K562 (cell line): Measurements from ENCODE around the gene SLC7A9. TPM values are rescaled to one million over a fixed set of nuclear protein-coding genes. Genes with fewer than 3 reads are reported as not detected.

ENCODE experiments used
- ATAC-seq: fragments of 200-7000 bp; cut with Tn5 transposase; 3 replicates; pipeline ENCODE4 v1.9.1; 2020; ENCODE audit warnings: moderate library complexity
- BruUV-seq: library from RNA; stranded (reverse); fragments of 400-500 nt; replicated peaks from 2 replicates; lab custom pipeline; 2021; lab: Mats Ljungman, UMichigan
- CTCF ChIA-PET: fragments of 300-600 bp; formaldehyde crosslinking; extraction: SDS; loops from one replicate; lab custom pipeline; 2021; ENCODE audit warnings: low intra/inter-chr PET ratio; lab: Yijun Ruan, JAX
- POLR2A ChIA-PET: fragments of 300-600, 350-650 bp; sonication (Branson Sonifier 250); formaldehyde crosslinking; extraction: SDS; loops from one replicate; lab custom pipeline; 2021; ENCODE audit warnings: antibody characterized with exemption, inconsistent platforms; lab: Yijun Ruan, JAX
- DNase-seq, 4 experiments: peaks; one replicate each; pipeline versions ENCODE4 v3.0.0 to v3.0.0-alpha.2; 2011 to 2018; ENCODE audit warnings: low spot score in 3 of 4, mixed read lengths in 3 of 4; ENCODE audit errors: extremely low read depth in 1 of 4
- FAIRE-seq: peaks from 2 replicates; lab custom pipeline; 2011; peaks lifted over from hg19 to GRCh38; lab: Jason Lieb, UNC
- H2AFZ ChIP-seq: 2 replicates; pipeline ENCODE4 v1.6.0; 2011; ENCODE audit warnings: low read depth, low read length, control low read depth, inconsistent platforms
- H3K27ac ChIP-seq: fragments of 200-600 bp; 3 replicates; pipeline ENCODE4 v1.8.0; 2011; ENCODE audit warnings: low read depth, mild to moderate bottlenecking, control low read depth, inconsistent platforms, low read length, moderate library complexity, mixed read lengths; ENCODE audit errors: extremely low read depth
- H3K27me3 ChIP-seq, 2 experiments: fragments of 300-600 bp in 1 of 2; 2 replicates in 1 of 2; 3 replicates in 1 of 2; pipeline versions ENCODE4 v1.6.0 to v1.8.0; 2011; ENCODE audit warnings: inconsistent platforms in 2 of 2, low read length in 2 of 2, mild to moderate bottlenecking in 1 of 2, mixed read lengths in 1 of 2, moderate library complexity in 1 of 2; ENCODE audit not compliant: control insufficient read depth in 2 of 2, insufficient read depth in 2 of 2
- H3K36me3 ChIP-seq: fragments of 300-600 bp; 3 replicates; pipeline ENCODE4 v1.8.0; 2011; ENCODE audit warnings: mild to moderate bottlenecking, low read length, inconsistent platforms; ENCODE audit not compliant: control insufficient read depth, insufficient read depth
- H3K4me1 ChIP-seq, 2 experiments: fragments of 200-600 bp in 1 of 2; replicated peaks in 1 of 2; 2 replicates in 1 of 2; 3 replicates in 1 of 2; pipeline versions ENCODE4 v1.5.1 to v1.8.0; 2011; ENCODE audit warnings: inconsistent platforms in 2 of 2, low read length in 2 of 2, mild to moderate bottlenecking in 1 of 2, mixed read lengths in 1 of 2, moderate library complexity in 1 of 2; ENCODE audit not compliant: control insufficient read depth in 2 of 2, insufficient read depth in 2 of 2
- H3K4me2 ChIP-seq: 2 replicates; pipeline ENCODE4 v1.6.1; 2011; ENCODE audit warnings: low read length, control low read depth, inconsistent platforms, mixed read lengths; ENCODE audit not compliant: insufficient read depth
- H3K4me3 ChIP-seq: fragments of 200-600 bp; sonication (generic), shearing (Covaris generic); 2 replicates; pipeline ENCODE4 v1.5.1; 2016; ENCODE audit warnings: control low read depth, inconsistent platforms
- H3K79me2 ChIP-seq: fragments of 200-600 bp; 3 replicates; pipeline ENCODE4 v1.8.0; 2011; ENCODE audit warnings: low read length, inconsistent platforms; ENCODE audit not compliant: control insufficient read depth, insufficient read depth
- H3K9ac ChIP-seq, 2 experiments: 2 replicates each; pipeline versions ENCODE4 v1.6.0 to v1.6.1; 2011; ENCODE audit warnings: low read depth in 2 of 2, low read length in 2 of 2, control low read depth in 1 of 2, inconsistent platforms in 1 of 2, mild to moderate bottlenecking in 1 of 2, mixed read lengths in 1 of 2; ENCODE audit not compliant: insufficient read depth in 1 of 2
- H3K9me1 ChIP-seq: one replicate; pipeline ENCODE4 v1.6.0; 2011; ENCODE audit warnings: inconsistent platforms, mild to moderate bottlenecking, low read length, moderate library complexity; ENCODE audit not compliant: control insufficient read depth, insufficient read depth
- H3K9me3 ChIP-seq: replicated peaks from 2 replicates; pipeline ENCODE4 v1.5.1; 2011; ENCODE audit warnings: low read depth, low read length, inconsistent platforms; ENCODE audit not compliant: control insufficient read depth, insufficient read depth
- H4K20me1 ChIP-seq: replicated peaks from 2 replicates; pipeline ENCODE4 v1.6.1; 2011; ENCODE audit warnings: low read length, inconsistent platforms, mixed read lengths; ENCODE audit not compliant: control insufficient read depth, insufficient read depth
- NUFIP1 ChIP-seq: fragments of 450-650 bp; IDR thresholded peaks from 2 replicates; pipeline ENCODE4 v1.6.1; 2018; ENCODE audit not compliant: partially characterized antibody
- WGBS: fragments of 100-300 bp; shearing (Covaris generic); methylation state at CpG from one replicate; pipeline ENCODE4 v1.1.6; 2016; ENCODE audit warnings: low coverage, mixed read lengths; ENCODE audit not compliant: insufficient coverage; ENCODE audit errors: missing lambda C conversion rate; 5-methylcytosine and 5-hydroxymethylcytosine counted together
- in situ Hi-C: fragments of 300-500 bp; cut with MboI; formaldehyde crosslinking; loops from 4 replicates; pipeline ENCODE4 v1.15.0; 2018; ENCODE audit warnings: inconsistent platforms, mixed read lengths
- intact Hi-C: fragments of 100-400 bp; cut with micrococcal nuclease; formaldehyde crosslinking; loops from 2 replicates; pipeline ENCODE4 v1.14.2; 2022
- polyA plus RNA-seq, 8 experiments: library from polyadenylated mRNA; depleted of rRNA in 4 of 8; stranded (reverse) in 5 of 8; unstranded in 3 of 8; fragments of >200 nt; fragmentation: Nextera tagmentation in 2 of 8; fragmentation: Illumina TruSeq in 1 of 8; extraction: Ambion mirVana in 2 of 8; extraction: Trizol in 1 of 8; gene quantifications; 2 replicates each; pipeline versions ENCODE4 v1.2.1 to v1.2.3, GENCODE V29; 2011 to 2014; ENCODE audit warnings: inconsistent platforms in 1 of 8, missing spikeins in 1 of 8
- total RNA-seq, 7 experiments: library from RNA; depleted of rRNA in 6 of 7; stranded (reverse); fragments of >200 nt in 6 of 7; fragmentation: Illumina TruSeq in 2 of 7; extraction: Trizol in 2 of 7; gene quantifications; 2 replicates each; pipeline versions ENCODE4 v1.2.1 to v1.2.3, GENCODE V29; 2011 to 2021; ENCODE audit warnings: low replicate concordance in 1 of 7
- TF ChIP-seq, protein P1 (sequence below): IDR thresholded peaks from 2 replicates; pipeline ENCODE4 v1.6.1; 2016; ENCODE audit warnings: missing genetic modification characterization, missing compliant biosample characterization
- TF ChIP-seq, protein P2 (sequence below): fragments of 250-450 bp; sonication (Bioruptor Pico); IDR thresholded peaks from 2 replicates; pipeline ENCODE4 v1.4.0; 2020; ENCODE audit warnings: mild to moderate bottlenecking, moderate library complexity

The SLC7A9 gene
- total and polyA plus RNA-seq, 9 of the 15 experiments (the other 6 are each of a cell fraction or from before 2014, with no cell fraction given) = not detected

DNA sequence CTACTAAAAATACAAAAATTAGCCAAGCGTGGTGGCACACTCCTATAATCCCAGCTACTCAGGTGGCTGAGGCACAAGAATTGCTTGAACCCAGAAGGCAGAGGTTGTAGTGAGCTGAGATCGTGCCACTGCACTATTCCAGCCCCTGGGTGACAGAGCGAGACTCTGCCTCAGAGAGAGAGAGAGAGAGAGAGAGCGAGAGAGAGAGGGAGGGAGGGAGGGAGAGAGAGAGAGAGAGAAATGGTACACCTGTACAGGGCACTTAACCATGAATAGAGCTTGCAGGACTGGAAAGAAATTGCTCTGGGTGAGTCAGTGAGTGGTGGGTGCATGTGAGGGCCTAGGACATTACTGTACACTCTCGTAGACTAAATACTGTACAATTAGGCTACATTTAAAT, 40.5 kb upstream of the SLC7A9 start:
- in situ Hi-C loops (no loop called here), intact Hi-C loops (no loop called here)
- WGBS = 45% methylated on average over 3 of the region's 5 CpGs
- no TSS peak for BruUV-seq
- Histone ChIP-seq H3K4me2 (no peak overlapping the region), H3K4me1 (peaks cover 0 to 9% of the 10 kb centered on the region in 2 experiments; a peak in 1 of 5 replicates), H3K9me1 (no peaks in the 10 kb centered on the region), H4K20me1 (no peaks in the 10 kb centered on the region), H3K27ac (no peak overlapping the region), H2AFZ (no peak overlapping the region), H3K4me3 (no peak overlapping the region)
- no peak for FAIRE-seq
- ATAC-seq = no peak
- TF ChIP-seq, protein P1, sequence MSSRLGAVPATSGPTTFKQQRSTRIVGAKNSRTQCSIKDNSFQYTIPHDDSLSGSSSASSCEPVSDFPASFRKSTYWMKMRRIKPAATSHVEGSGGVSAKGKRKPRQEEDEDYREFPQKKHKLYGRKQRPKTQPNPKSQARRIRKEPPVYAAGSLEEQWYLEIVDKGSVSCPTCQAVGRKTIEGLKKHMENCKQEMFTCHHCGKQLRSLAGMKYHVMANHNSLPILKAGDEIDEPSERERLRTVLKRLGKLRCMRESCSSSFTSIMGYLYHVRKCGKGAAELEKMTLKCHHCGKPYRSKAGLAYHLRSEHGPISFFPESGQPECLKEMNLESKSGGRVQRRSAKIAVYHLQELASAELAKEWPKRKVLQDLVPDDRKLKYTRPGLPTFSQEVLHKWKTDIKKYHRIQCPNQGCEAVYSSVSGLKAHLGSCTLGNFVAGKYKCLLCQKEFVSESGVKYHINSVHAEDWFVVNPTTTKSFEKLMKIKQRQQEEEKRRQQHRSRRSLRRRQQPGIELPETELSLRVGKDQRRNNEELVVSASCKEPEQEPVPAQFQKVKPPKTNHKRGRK (tag) = 0 out of 2 replicates have a peak, but pooled peaks have one; percentile 31
- no peak for TF ChIP-seq NUFIP1
- TF ChIP-seq, protein P2, sequence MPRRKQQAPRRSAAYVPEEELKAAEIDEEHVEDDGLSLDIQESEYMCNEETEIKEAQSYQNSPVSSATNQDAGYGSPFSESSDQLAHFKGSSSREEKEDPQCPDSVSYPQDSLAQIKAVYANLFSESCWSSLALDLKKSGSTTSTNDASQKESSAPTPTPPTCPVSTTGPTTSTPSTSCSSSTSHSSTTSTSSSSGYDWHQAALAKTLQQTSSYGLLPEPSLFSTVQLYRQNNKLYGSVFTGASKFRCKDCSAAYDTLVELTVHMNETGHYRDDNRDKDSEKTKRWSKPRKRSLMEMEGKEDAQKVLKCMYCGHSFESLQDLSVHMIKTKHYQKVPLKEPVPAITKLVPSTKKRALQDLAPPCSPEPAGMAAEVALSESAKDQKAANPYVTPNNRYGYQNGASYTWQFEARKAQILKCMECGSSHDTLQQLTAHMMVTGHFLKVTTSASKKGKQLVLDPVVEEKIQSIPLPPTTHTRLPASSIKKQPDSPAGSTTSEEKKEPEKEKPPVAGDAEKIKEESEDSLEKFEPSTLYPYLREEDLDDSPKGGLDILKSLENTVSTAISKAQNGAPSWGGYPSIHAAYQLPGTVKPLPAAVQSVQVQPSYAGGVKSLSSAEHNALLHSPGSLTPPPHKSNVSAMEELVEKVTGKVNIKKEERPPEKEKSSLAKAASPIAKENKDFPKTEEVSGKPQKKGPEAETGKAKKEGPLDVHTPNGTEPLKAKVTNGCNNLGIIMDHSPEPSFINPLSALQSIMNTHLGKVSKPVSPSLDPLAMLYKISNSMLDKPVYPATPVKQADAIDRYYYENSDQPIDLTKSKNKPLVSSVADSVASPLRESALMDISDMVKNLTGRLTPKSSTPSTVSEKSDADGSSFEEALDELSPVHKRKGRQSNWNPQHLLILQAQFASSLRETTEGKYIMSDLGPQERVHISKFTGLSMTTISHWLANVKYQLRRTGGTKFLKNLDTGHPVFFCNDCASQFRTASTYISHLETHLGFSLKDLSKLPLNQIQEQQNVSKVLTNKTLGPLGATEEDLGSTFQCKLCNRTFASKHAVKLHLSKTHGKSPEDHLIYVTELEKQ (CRISPR knock-in tag) = no peak
- TF ChIP-seq, all 486 proteins: peak for 1
- Histone ChIP-seq H3K27me3 (no peaks in the 10 kb centered on the region), H3K9me3 (no peaks in the 10 kb centered on the region), H3K79me2 (no peaks in the 10 kb centered on the region), H3K9ac (no peak overlapping the region), H3K36me3 (no peaks in the 10 kb centered on the region)
- no peak for DNase-seq
- CTCF ChIA-PET = no interaction called here
- POLR2A ChIA-PET = no interaction called here
